OCI-LY1 (cell line): ENCODE data around the gene ITLN1.

Source experiments
- H2AFZ ChIP-seq: fragments of 200-600 bp; sonication (generic), shearing (Covaris generic); 2 replicates; pipeline ENCODE4 v1.6.0; 2014; ENCODE audit warnings: antibody characterized with exemption, mild to moderate bottlenecking, low read length
- H3F3A ChIP-seq: fragments of 200-600 bp; sonication (generic), shearing (Covaris generic); 2 replicates; pipeline ENCODE4 v1.6.0; 2014; ENCODE audit warnings: mild to moderate bottlenecking, antibody characterized with exemption, low read length, moderate library complexity; ENCODE audit not compliant: insufficient read depth
- H3K27ac ChIP-seq: fragments of 200-600 bp; sonication (generic); 2 replicates; pipeline ENCODE4 v1.5.1; 2014; ENCODE audit warnings: low read length, mixed run types, mild to moderate bottlenecking, low read depth; ENCODE audit not compliant: poor library complexity, severe bottlenecking
- H3K27me3 ChIP-seq: fragments of 200-600 bp; sonication (generic); 2 replicates; pipeline ENCODE4 v1.6.0; 2014; ENCODE audit warnings: antibody characterized with exemption, mild to moderate bottlenecking, low read length, moderate library complexity; ENCODE audit not compliant: insufficient read depth
- H3K36me3 ChIP-seq: fragments of 200-600 bp; sonication (generic); 2 replicates; pipeline ENCODE4 v1.6.1; 2014; ENCODE audit warnings: mild to moderate bottlenecking, antibody characterized with exemption, low read length, moderate library complexity, mixed read lengths; ENCODE audit not compliant: insufficient read depth
- H3K4me1 ChIP-seq: fragments of 200-600 bp; sonication (generic); 2 replicates; pipeline ENCODE4 v1.5.1; 2014; ENCODE audit warnings: mild to moderate bottlenecking, low read length, moderate library complexity; ENCODE audit not compliant: insufficient read depth, severe bottlenecking
- H3K4me2 ChIP-seq: fragments of 200-600 bp; sonication (generic), shearing (Covaris generic); 2 replicates; pipeline ENCODE4 v1.6.1; 2014; ENCODE audit warnings: low read length
- H3K4me3 ChIP-seq: fragments of 200-600 bp; sonication (generic); 2 replicates; pipeline ENCODE4 v1.5.1; 2014; ENCODE audit warnings: low read length, low read depth, mild to moderate bottlenecking, mixed read lengths; ENCODE audit not compliant: poor library complexity, severe bottlenecking
- H3K79me2 ChIP-seq: fragments of 200-600 bp; shearing (Covaris generic); 2 replicates; pipeline ENCODE4 v1.6.1; 2016; ENCODE audit warnings: mixed run types, low read length, mixed read lengths; ENCODE audit not compliant: insufficient read depth
- H3K9ac ChIP-seq: fragments of 200-600 bp; sonication (generic), shearing (Covaris generic); 2 replicates; pipeline ENCODE4 v1.6.1; 2014; ENCODE audit warnings: mild to moderate bottlenecking, low read length, mixed read lengths
- H3K9me2 ChIP-seq: fragments of 200-600 bp; sonication (generic), shearing (Covaris generic); 2 replicates; pipeline ENCODE4 v1.6.1; 2014; ENCODE audit warnings: low read depth, mild to moderate bottlenecking, low read length, mixed read lengths
- H3K9me3 ChIP-seq: fragments of 200-600 bp; shearing (Covaris generic); 2 replicates; pipeline ENCODE4 v1.6.1; 2014; ENCODE audit warnings: low read length, mixed read lengths
- H4K20me1 ChIP-seq: fragments of 200-600 bp; sonication (generic), shearing (Covaris generic); 2 replicates; pipeline ENCODE4 v1.6.0; 2016; ENCODE audit warnings: mild to moderate bottlenecking, low read length; ENCODE audit not compliant: insufficient read depth
- EZH2 ChIP-seq: fragments of 200-600 bp; sonication (generic), shearing (Covaris generic); IDR thresholded peaks from 2 replicates; pipeline ENCODE4 v1.8.0; 2017; ENCODE audit warnings: borderline replicate concordance, mixed run types, mild to moderate bottlenecking, antibody characterized with exemption, low read length, moderate library complexity, mixed read lengths
- TF ChIP-seq, protein P1 (sequence below): fragments of 200-600 bp; sonication (generic), shearing (Covaris generic); IDR thresholded peaks from 2 replicates; pipeline ENCODE4 v1.5.1; 2017; ENCODE audit warnings: mild to moderate bottlenecking, antibody characterized with exemption, low read length, moderate library complexity, mixed read lengths

The ITLN1 gene

DNA sequence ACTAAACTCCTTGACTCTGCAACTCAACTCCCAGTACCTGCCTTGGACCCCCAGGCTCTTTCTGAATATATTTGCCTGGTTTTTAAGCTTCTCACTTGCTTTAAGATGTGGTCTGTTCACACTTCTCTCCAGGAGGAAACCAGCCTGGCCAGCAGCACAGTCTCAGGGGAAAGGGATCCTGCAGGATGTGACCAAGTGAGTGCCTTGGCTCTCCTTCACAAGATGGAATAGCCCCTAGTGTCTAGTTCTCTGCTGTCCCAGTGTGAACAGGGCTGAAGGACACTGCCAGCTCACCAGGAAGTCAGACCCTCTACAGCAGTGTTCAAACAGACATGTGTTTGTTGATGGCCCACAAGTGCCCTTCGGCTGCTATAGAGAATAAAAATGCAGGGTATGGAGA, 55.2 kb downstream of the ITLN1 start:
- H3K27me3 ChIP-seq = no peaks in the 10 kb centered on the region
- TF ChIP-seq, protein P1, sequence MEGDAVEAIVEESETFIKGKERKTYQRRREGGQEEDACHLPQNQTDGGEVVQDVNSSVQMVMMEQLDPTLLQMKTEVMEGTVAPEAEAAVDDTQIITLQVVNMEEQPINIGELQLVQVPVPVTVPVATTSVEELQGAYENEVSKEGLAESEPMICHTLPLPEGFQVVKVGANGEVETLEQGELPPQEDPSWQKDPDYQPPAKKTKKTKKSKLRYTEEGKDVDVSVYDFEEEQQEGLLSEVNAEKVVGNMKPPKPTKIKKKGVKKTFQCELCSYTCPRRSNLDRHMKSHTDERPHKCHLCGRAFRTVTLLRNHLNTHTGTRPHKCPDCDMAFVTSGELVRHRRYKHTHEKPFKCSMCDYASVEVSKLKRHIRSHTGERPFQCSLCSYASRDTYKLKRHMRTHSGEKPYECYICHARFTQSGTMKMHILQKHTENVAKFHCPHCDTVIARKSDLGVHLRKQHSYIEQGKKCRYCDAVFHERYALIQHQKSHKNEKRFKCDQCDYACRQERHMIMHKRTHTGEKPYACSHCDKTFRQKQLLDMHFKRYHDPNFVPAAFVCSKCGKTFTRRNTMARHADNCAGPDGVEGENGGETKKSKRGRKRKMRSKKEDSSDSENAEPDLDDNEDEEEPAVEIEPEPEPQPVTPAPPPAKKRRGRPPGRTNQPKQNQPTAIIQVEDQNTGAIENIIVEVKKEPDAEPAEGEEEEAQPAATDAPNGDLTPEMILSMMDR = no peak
- no peak for TF ChIP-seq EZH2
- H3K9me2 ChIP-seq = no peaks in the 10 kb centered on the region

DNA sequence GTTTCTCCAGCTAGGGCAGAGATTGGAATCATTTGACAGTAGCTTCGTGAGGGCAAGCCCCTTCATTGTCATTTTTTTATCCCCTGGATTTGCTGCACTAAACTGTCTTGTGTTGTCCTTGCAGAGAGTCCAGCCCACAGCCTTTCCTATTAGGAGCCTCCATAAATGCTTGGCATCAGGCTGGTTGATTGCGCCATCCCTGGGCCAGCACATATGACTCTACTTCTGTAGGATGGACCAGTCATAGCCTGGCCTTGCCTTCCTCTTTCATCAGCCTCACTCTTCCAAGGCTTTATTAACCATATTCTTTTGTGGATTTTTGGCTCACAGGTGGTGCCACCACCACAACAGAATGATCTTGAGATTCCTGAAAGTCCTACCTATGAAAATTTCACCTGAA, 57.6 kb downstream of the ITLN1 start:
- no peaks in the 10 kb centered on the region for H3K27me3 ChIP-seq
- no peak overlapping the region for H2AFZ ChIP-seq
- no peaks in the 10 kb centered on the region for H3K36me3 ChIP-seq
- no peaks in the 10 kb centered on the region for H3K79me2 ChIP-seq
- H3F3A ChIP-seq = no peaks in the 10 kb centered on the region
- H3K9me2 ChIP-seq = no peaks in the 10 kb centered on the region
- no peak overlapping the region for H3K4me3 ChIP-seq
- H3K4me1 ChIP-seq = no peaks in the 10 kb centered on the region
- H3K4me2 ChIP-seq = no peak overlapping the region
- H4K20me1 ChIP-seq = no peaks in the 10 kb centered on the region
- no peak for TF ChIP-seq EZH2
- TF ChIP-seq, protein P1 = no peak
- H3K9me3 ChIP-seq = no peaks in the 10 kb centered on the region
- H3K9ac ChIP-seq = no peak overlapping the region
- no peak overlapping the region for H3K27ac ChIP-seq

More for the DNA sequence above, 55.2 kb downstream of the ITLN1 start:
- H3K9ac ChIP-seq = no peak overlapping the region
- H3K79me2 ChIP-seq = no peaks in the 10 kb centered on the region
- no peaks in the 10 kb centered on the region for H3K4me1 ChIP-seq
- no peak overlapping the region for H2AFZ ChIP-seq
- H4K20me1 ChIP-seq = no peaks in the 10 kb centered on the region
- H3F3A ChIP-seq = no peaks in the 10 kb centered on the region
- no peak overlapping the region for H3K27ac ChIP-seq
- H3K36me3 ChIP-seq = no peaks in the 10 kb centered on the region
- no peak overlapping the region for H3K4me3 ChIP-seq
- H3K9me3 ChIP-seq = no peaks in the 10 kb centered on the region
- H3K4me2 ChIP-seq = no peak overlapping the region

DNA sequence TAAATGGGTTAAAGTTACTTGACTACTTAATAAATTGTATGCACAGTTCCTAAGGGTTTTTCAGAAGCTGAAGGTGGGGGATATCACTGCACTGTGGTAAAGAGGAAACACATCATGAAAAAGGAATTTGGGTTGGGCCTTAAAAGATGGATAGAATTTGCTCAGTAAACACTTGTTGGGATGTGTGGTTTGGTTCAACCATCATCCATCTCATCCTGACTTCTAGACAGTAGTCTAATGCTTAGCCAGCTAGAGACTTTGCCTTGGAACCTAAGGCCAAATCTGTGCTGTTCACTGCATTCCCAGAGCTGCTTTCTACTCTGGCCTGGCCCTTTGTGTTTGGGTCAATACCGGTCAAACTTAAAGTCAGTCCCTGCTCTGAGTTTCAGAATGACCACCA, 58.4 kb downstream of the ITLN1 start:
- Histone ChIP-seq H3K9ac (no peak overlapping the region), H3F3A (no peaks in the 10 kb centered on the region), H3K9me3 (no peaks in the 10 kb centered on the region), H4K20me1 (no peaks in the 10 kb centered on the region), H3K27me3 (no peaks in the 10 kb centered on the region), H3K9me2 (no peaks in the 10 kb centered on the region), H3K4me3 (no peak overlapping the region), H3K79me2 (no peaks in the 10 kb centered on the region), H3K27ac (no peak overlapping the region), H3K36me3 (no peaks in the 10 kb centered on the region), H3K4me1 (no peaks in the 10 kb centered on the region), H2AFZ (no peak overlapping the region), H3K4me2 (no peak overlapping the region)
- TF ChIP-seq EZH2 = no peak
- TF ChIP-seq, protein P1 = no peak
